H1 (cell line): ENCODE results near the gene EFNA3.
"Not testable (repeated sequence)": the region's sequence is repeated elsewhere in the genome, so short reads cannot be mapped to it uniquely, and the experiment has no call there.

Source experiments
- BACH1 ChIP-seq: IDR thresholded peaks from 2 replicates; pipeline ENCODE4 v1.6.1; 2012; ENCODE audit warnings: low read length, improper control_type of control experiment
- CTBP2 ChIP-seq: IDR thresholded peaks from 2 replicates; pipeline ENCODE4 v1.7.0; 2011; ENCODE audit warnings: borderline replicate concordance, mild to moderate bottlenecking, moderate library complexity, mixed read lengths, low read length; ENCODE audit not compliant: insufficient read depth, insufficient read length
- CTCF ChIP-seq, 3 experiments: IDR thresholded peaks; 1 replicate in 2 of 3; 2 replicates in 1 of 3; pipeline versions ENCODE4 v1.5.1 to v1.6.1; 2011; ENCODE audit warnings: low read length in 3 of 3, mild to moderate bottlenecking in 3 of 3, inconsistent platforms in 2 of 3, low read depth in 1 of 3, moderate library complexity in 1 of 3; ENCODE audit not compliant: insufficient read depth in 1 of 3; ENCODE audit errors: control extremely low read depth in 1 of 3
- EZH2 ChIP-seq: fragments of 200-600 bp; sonication (generic); IDR thresholded peaks from 2 replicates; pipeline ENCODE4 v1.7.1; 2012; ENCODE audit warnings: low read depth, mild to moderate bottlenecking, moderate library complexity, low read length, inconsistent platforms; ENCODE audit not compliant: severe bottlenecking
- KDM5A ChIP-seq: fragments of 200-600 bp; IDR thresholded peaks from 2 replicates; pipeline ENCODE4 v1.7.1; 2012; ENCODE audit warnings: mild to moderate bottlenecking, low read length, inconsistent platforms, mixed read lengths
- RAD21 ChIP-seq, 2 experiments: IDR thresholded peaks in 1 of 2; conservative IDR thresholded peaks in 1 of 2; 2 replicates each; pipeline ENCODE4 v1.6.1; 2011; ENCODE audit warnings: low read depth in 2 of 2, low read length in 2 of 2, improper control_type of control experiment in 1 of 2, inconsistent platforms in 1 of 2, mild to moderate bottlenecking in 1 of 2, moderate library complexity in 1 of 2
- RFX5 ChIP-seq: IDR thresholded peaks from 2 replicates; pipeline ENCODE4 v1.6.1; 2011; ENCODE audit warnings: low read depth, low read length, improper control_type of control experiment, borderline replicate concordance
- SIN3A ChIP-seq, 2 experiments: IDR thresholded peaks in 1 of 2; conservative IDR thresholded peaks in 1 of 2; 2 replicates each; pipeline ENCODE4 v1.6.1; 2011 to 2012; ENCODE audit warnings: low read length in 2 of 2, improper control_type of control experiment in 1 of 2, low read depth in 1 of 2, mild to moderate bottlenecking in 1 of 2
- TAF1 ChIP-seq: IDR thresholded peaks from 2 replicates; pipeline ENCODE4 v1.6.1; 2011; ENCODE audit warnings: mild to moderate bottlenecking, low read depth, low read length
- USF2 ChIP-seq: IDR thresholded peaks from 2 replicates; pipeline ENCODE4 v1.6.1; 2011; ENCODE audit warnings: low read length, improper control_type of control experiment

- TF ChIP-seq KDM5A; CTCF (IDR thresholded peaks at IDR 0.05; ENCODE audit: control extremely low read depth in 1 of 3, insufficient read depth in 1 of 3, low read depth in 1 of 3, low read length in 3 of 3); RAD21 (IDR thresholded peaks at IDR 0.05 in 1 of 2, conservative IDR thresholded peaks at IDR 0.05 in 1 of 2; ENCODE audit: low read depth in 2 of 2, low read length in 2 of 2); BACH1; TAF1; EZH2; USF2; RFX5; CTBP2; SIN3A (conservative IDR thresholded peaks at IDR 0.05 in 1 of 2, IDR thresholded peaks at IDR 0.05 in 1 of 2; ENCODE audit: low read depth in 1 of 2, low read length in 2 of 2): not testable (repeated sequence)
These were observed 39.5 kb downstream of the EFNA3 start for GRCh38 chr1:155118090-155118489.
